CD4-positive, alpha-beta memory T cell (primary cell): ENCODE measurements around the gene KCNIP4. TPM values are rescaled to one million over a fixed set of nuclear protein-coding genes. Genes with fewer than 3 reads are reported as not detected.
A peak's percentile ranks its signal among the peaks of the same experiment; 100 is the strongest.

Experiments
- CTCF ChIA-PET: fragments of 350-600 bp; sonication (Branson Sonifier 250); formaldehyde crosslinking; loops from one replicate; lab custom pipeline; 2021; ENCODE audit warnings: inconsistent platforms; ENCODE audit not compliant: partially characterized antibody; lab: Charles Lee
- POLR2A ChIA-PET: fragments of 350-600 bp; sonication (Branson Sonifier 250); formaldehyde crosslinking; loops from one replicate; lab custom pipeline; 2021; ENCODE audit not compliant: partially characterized antibody; lab: Charles Lee
- DNase-seq, 5 donors: peaks; one replicate each; pipeline versions ENCODE4 v3.0.0 to v3.0.0-alpha.2; 2020 to 2022; ENCODE audit warnings: mixed read lengths in 1 of 5
- H3K27ac ChIP-seq: one replicate; pipeline ENCODE4 v1.7.0; 2013; ENCODE audit warnings: low read depth, low read length
- H3K27me3 ChIP-seq: 2 replicates; pipeline ENCODE4 v1.7.0; 2013; ENCODE audit warnings: mild to moderate bottlenecking, low read length, moderate library complexity; ENCODE audit not compliant: insufficient read depth
- H3K36me3 ChIP-seq: 2 replicates; pipeline ENCODE4 v1.7.0; 2013; ENCODE audit warnings: mild to moderate bottlenecking, low read length, moderate library complexity; ENCODE audit not compliant: insufficient read depth
- H3K4me1 ChIP-seq: 2 replicates; pipeline ENCODE4 v1.7.0; 2013; ENCODE audit warnings: mild to moderate bottlenecking, low read length, moderate library complexity; ENCODE audit not compliant: insufficient read depth
- H3K4me3 ChIP-seq, 2 donors: one replicate each; pipeline ENCODE4 v1.7.0; 2013; ENCODE audit warnings: low read length in 2 of 2, mild to moderate bottlenecking in 1 of 2
- H3K9me3 ChIP-seq, 2 donors: one replicate each; pipeline ENCODE4 v1.7.0; 2013; ENCODE audit warnings: low read length in 2 of 2, control low read depth in 1 of 2; ENCODE audit not compliant: control insufficient read depth in 1 of 2
- H3K27ac Mint-ChIP-seq, 7 donors: one replicate each; pipeline ENCODE4 v1.8.0; 2020 to 2021; ENCODE audit warnings: mixed read lengths in 7 of 7, mild to moderate bottlenecking in 6 of 7, inconsistent platforms in 3 of 7, moderate library complexity in 3 of 7
- H3K27me3 Mint-ChIP-seq, 2 donors: one replicate each; pipeline ENCODE4 v1.8.0; 2020 to 2021; ENCODE audit warnings: mixed read lengths in 2 of 2
- H3K36me3 Mint-ChIP-seq, 2 donors: one replicate each; pipeline ENCODE4 v1.8.0; 2020 to 2021; ENCODE audit warnings: mixed read lengths in 2 of 2, inconsistent platforms in 1 of 2, mild to moderate bottlenecking in 1 of 2
- H3K4me1 Mint-ChIP-seq, 4 donors: one replicate each; pipeline ENCODE4 v1.8.0; 2020 to 2021; ENCODE audit warnings: mixed read lengths in 4 of 4, mild to moderate bottlenecking in 1 of 4
- H3K4me3 Mint-ChIP-seq, 8 donors: one replicate each; pipeline ENCODE4 v1.8.0; 2020 to 2021; ENCODE audit warnings: mixed read lengths in 8 of 8, mild to moderate bottlenecking in 7 of 8, moderate library complexity in 6 of 8, inconsistent platforms in 3 of 8
- H3K9me3 Mint-ChIP-seq, 8 donors: one replicate each; pipeline ENCODE4 v1.8.0; 2020 to 2021; ENCODE audit warnings: mixed read lengths in 8 of 8, mild to moderate bottlenecking in 5 of 8, inconsistent platforms in 3 of 8, moderate library complexity in 1 of 8
- intact Hi-C: fragments of 100-400 bp; cut with micrococcal nuclease; formaldehyde crosslinking; loops from one replicate; pipeline ENCODE4 v1.15.1; 2023
- polyA plus RNA-seq, 2 donors: library from polyadenylated mRNA; unstranded; fragments of 300-500 nt; fragmentation: Illumina TruSeq; gene quantifications; one replicate each; pipeline ENCODE4 v1.2.3, GENCODE V29; 2021
- total RNA-seq, 2 experiments: library from RNA; stranded (reverse); gene quantifications; one replicate each; pipeline ENCODE4 v1.2.3, GENCODE V29; 2021

KCNIP4 gene
- total and polyA plus RNA-seq, 4 experiments from 2014 or later = 0.11 to 0.26 TPM; not detected in 2

DNA sequence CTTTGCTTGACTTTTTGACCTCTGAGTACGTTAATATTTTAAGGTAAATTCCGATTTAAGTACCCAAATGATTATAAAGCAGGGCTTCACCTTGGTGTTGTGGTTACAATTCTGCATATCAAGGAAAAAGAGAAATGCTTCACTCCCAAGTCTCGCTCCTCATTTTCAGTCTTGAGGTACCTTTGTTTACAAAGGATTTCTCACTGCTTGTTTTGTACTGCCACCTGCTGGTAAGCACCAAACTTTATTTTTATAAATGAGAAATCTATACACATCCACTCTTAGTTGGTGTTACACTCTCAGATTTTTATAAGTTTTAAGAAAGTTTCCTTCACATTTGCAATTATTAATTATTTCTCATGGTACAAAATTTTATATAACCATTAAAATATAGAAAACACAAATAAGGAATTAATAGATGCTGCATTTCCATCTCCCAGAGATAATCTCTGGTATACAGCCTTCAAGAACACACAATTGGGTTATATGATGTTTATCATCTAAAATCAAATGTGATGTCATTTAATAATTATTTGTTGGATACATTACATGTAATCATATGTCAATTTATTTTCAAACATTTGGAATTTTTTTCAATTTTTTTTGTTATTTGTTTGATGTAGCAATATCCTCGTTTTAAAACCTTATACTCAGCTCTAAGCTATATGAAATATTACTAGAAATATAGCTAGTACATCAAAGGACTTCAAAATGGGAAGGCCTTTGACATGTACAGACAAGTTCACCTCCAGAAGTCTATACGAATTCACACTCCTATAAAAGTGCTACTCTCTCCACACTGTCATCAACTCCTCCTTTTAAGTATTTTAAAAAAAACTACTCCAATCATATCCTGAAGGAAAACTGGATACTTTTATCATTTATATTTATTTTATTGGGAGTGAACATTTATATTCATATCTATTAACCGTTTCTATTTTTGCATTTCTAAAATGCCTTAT is 179.9 kb downstream of the KCNIP4 start:
- Histone ChIP-seq H3K27ac (no peak overlapping the region), H3K9me3 (no peaks in the 10 kb centered on the region), H3K27me3 (no peaks in the 10 kb centered on the region), H3K36me3 (no peaks in the 10 kb centered on the region), H3K4me1 (no peaks in the 10 kb centered on the region), H3K4me3 (no peak overlapping the region)
- Mint-ChIP-seq H3K4me1 (peaks cover 0 to 3% (median 0%) of the 10 kb centered on the region in 4 donors), H3K9me3 (no peaks in the 10 kb centered on the region), H3K4me3 (no peak overlapping the region), H3K27ac (no peak overlapping the region), H3K27me3 (no peaks in the 10 kb centered on the region), H3K36me3 (no peaks in the 10 kb centered on the region)
- CTCF ChIA-PET = interaction anchor here (1.2 to 1.4 kb wide), 2 partner anchors 11 to 30 kb away, joined by 3 read pairs; no protein-coding TSS in a partner anchor
- DNase-seq = peak in 3 of 5 donors; percentile 8 to 20 (median 16)
- POLR2A ChIA-PET = no interaction called here
- intact Hi-C loops = no loop called here

DNA sequence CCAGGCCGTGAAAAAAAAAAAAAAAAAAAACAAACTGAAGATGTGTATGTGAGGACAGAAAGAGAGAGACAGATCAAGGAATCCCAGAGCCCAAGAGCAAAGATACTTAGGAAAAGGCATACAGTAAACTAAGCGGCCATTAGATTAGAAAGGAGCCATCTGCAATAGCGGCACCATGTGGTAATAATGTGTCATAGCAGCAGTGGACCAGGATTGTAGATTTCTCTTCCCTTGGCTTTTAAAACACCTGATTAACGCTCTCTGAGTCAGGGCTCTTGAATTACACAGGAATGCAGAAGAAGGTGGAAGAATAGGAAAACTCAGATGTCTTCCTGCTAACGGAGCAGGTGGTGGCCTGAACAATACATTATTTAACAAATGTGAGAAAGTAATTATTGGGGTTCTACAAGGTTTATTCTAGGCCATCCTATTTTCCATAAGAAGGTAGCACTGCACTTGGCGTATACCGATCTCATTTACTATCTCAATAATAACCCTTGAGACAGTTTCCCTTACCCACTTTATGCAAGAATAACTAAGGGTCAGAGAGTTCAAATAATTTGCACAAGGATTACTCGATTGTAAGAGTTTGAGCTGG is 182.7 kb downstream of the KCNIP4 start:
- no peaks in the 10 kb centered on the region for H3K9me3 ChIP-seq
- H3K27ac ChIP-seq = no peak overlapping the region
- H3K36me3 ChIP-seq = no peaks in the 10 kb centered on the region
- H3K4me1 Mint-ChIP-seq = peaks cover 0 to 3% (median 0%) of the 10 kb centered on the region in 4 donors
- ChIA-PET POLR2A (no interaction called here), CTCF (interaction anchor here (0.7 to 1.8 kb wide), 9 partner anchors 10 to 1474 kb away, joined by 3 to 5 read pairs (median 3); no protein-coding TSS in a partner anchor)
- no peak overlapping the region for H3K4me3 Mint-ChIP-seq
- no peak overlapping the region for H3K27ac Mint-ChIP-seq
- no peaks in the 10 kb centered on the region for H3K27me3 ChIP-seq
- DNase-seq = peak in 1 of 5 donors; percentile 11
- intact Hi-C loops = no loop called here
- H3K36me3 Mint-ChIP-seq = no peaks in the 10 kb centered on the region
- H3K27me3 Mint-ChIP-seq = no peaks in the 10 kb centered on the region
- no peaks in the 10 kb centered on the region for H3K9me3 Mint-ChIP-seq
- no peaks in the 10 kb centered on the region for H3K4me1 ChIP-seq
- H3K4me3 ChIP-seq = no peak overlapping the region

- H3K9me3 Mint-ChIP-seq = no peaks in the 10 kb centered on the region
- no peak overlapping the region for H3K4me3 ChIP-seq
- no peaks in the 10 kb centered on the region for H3K36me3 Mint-ChIP-seq
- no peaks in the 10 kb centered on the region for H3K9me3 ChIP-seq
- H3K4me1 ChIP-seq = no peaks in the 10 kb centered on the region
- H3K27ac Mint-ChIP-seq = no peak overlapping the region
- POLR2A ChIA-PET = no interaction called here
- H3K4me3 Mint-ChIP-seq = no peak overlapping the region
- H3K27me3 Mint-ChIP-seq = no peaks in the 10 kb centered on the region
- CTCF ChIA-PET = interaction anchor here (1.6 to 1.8 kb wide), 2 partner anchors 12 to 991 kb away, joined by 4 to 5 read pairs; no protein-coding TSS in a partner anchor
- no peaks in the 10 kb centered on the region for H3K36me3 ChIP-seq
- no peak for DNase-seq
- intact Hi-C loops = no loop called here
- H3K27me3 ChIP-seq = no peaks in the 10 kb centered on the region
- peaks cover 0 to 3% (median 0%) of the 10 kb centered on the region in 4 donors for H3K4me1 Mint-ChIP-seq
- H3K27ac ChIP-seq = no peak overlapping the region
Observed at GRCh38 chr4:21763855-21764254, 184.7 kb downstream of the KCNIP4 start.

DNA sequence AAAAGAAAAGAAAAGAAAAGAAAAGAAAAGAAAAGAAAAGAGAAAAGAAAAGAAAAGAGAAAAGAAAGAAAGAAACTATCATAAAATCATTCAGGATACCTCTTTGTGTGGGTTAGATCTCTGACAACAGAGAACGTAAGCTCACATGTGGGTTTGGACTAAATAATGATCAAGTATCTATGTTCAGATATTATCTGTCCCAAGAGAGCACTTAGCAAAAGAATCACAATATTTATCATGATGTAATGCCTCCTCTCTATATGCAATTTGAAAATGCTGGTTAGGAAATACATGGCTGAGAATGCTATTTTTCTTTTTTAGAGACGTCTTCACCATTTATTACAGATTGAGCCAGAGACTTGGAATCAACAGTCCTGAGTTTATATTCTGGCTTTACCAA is 191.3 kb downstream of the KCNIP4 start:
- no peak overlapping the region for H3K27ac Mint-ChIP-seq
- Histone ChIP-seq H3K9me3 (no peaks in the 10 kb centered on the region), H3K36me3 (no peaks in the 10 kb centered on the region), H3K27me3 (no peaks in the 10 kb centered on the region), H3K4me3 (no peak overlapping the region), H3K27ac (no peak overlapping the region), H3K4me1 (no peaks in the 10 kb centered on the region)
- no peaks in the 10 kb centered on the region for H3K27me3 Mint-ChIP-seq
- POLR2A ChIA-PET = no interaction called here
- intact Hi-C loops = no loop called here
- no peaks in the 10 kb centered on the region for H3K9me3 Mint-ChIP-seq
- CTCF ChIA-PET = no interaction called here
- DNase-seq = no peak
- H3K36me3 Mint-ChIP-seq = no peaks in the 10 kb centered on the region
- no peaks in the 10 kb centered on the region for H3K4me1 Mint-ChIP-seq
- no peak overlapping the region for H3K4me3 Mint-ChIP-seq

- no peaks in the 10 kb centered on the region for H3K27me3 Mint-ChIP-seq
- intact Hi-C loops = no loop called here
- CTCF ChIA-PET = interaction anchor here (1.6 kb wide), 1 partner anchor 14 kb away, joined by 4 read pairs; no protein-coding TSS in a partner anchor
Observed at GRCh38 chr4:21753084-21753760, 195.3 kb downstream of the KCNIP4 start.

DNA sequence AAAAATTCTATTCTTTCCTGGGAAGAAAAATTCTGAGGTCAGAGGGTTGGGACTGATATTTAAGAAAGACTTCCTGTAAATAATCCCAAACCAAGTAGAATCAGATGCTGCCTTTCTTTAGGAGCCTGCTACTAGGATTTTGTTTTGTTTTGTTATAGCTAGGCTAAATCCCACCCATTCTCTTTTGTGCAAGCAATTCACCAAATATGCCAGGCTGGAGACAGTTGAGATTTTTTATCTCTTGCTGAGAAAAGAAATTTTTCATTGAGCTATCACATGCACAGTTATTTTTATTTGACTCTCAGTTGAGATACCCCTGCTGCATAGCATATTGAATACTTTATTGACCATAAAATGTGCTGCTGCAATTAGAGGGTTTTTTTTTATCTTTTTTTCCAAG is 196.0 kb downstream of the KCNIP4 start:
- H3K36me3 ChIP-seq = no peaks in the 10 kb centered on the region
- H3K4me1 ChIP-seq = no peaks in the 10 kb centered on the region
- no peak overlapping the region for H3K4me3 ChIP-seq
- Mint-ChIP-seq H3K4me3 (no peak overlapping the region), H3K4me1 (no peaks in the 10 kb centered on the region), H3K36me3 (no peaks in the 10 kb centered on the region), H3K9me3 (peaks cover 0 to 4% (median 0%) of the 10 kb centered on the region in 8 donors), H3K27me3 (no peaks in the 10 kb centered on the region), H3K27ac (no peak overlapping the region)
- DNase-seq = no peak
- ChIA-PET POLR2A (no interaction called here), CTCF (interaction anchor here (1.6 kb wide), 1 partner anchor 15 kb away, joined by 4 read pairs; no protein-coding TSS in a partner anchor)
- H3K27me3 ChIP-seq = no peaks in the 10 kb centered on the region
- no peak overlapping the region for H3K27ac ChIP-seq
- H3K9me3 ChIP-seq = no peaks in the 10 kb centered on the region
- intact Hi-C loops = no loop called here

More at GRCh38 chr4:21753084-21753760, 195.3 kb downstream of the KCNIP4 start:
- no peak overlapping the region for H3K27ac ChIP-seq
- POLR2A ChIA-PET = no interaction called here
- H3K4me3 ChIP-seq = no peak overlapping the region
- H3K4me1 ChIP-seq = no peaks in the 10 kb centered on the region
- Mint-ChIP-seq H3K27ac (no peak overlapping the region), H3K36me3 (no peaks in the 10 kb centered on the region), H3K4me1 (no peaks in the 10 kb centered on the region), H3K4me3 (no peak overlapping the region), H3K9me3 (peaks cover 0 to 4% (median 0%) of the 10 kb centered on the region in 8 donors)
- no peak for DNase-seq
- H3K36me3 ChIP-seq = no peaks in the 10 kb centered on the region
- no peaks in the 10 kb centered on the region for H3K9me3 ChIP-seq
- H3K27me3 ChIP-seq = no peaks in the 10 kb centered on the region
